Astrocyte (in vitro differentiated cells and primary cell): Measurements from ENCODE around the gene RPL34.

Source experiments
- CTCF ChIP-seq: IDR thresholded peaks from 2 replicates; pipeline ENCODE4 v1.5.1; 2011; ENCODE audit warnings: low read depth, mild to moderate bottlenecking, inconsistent platforms, low read length, moderate library complexity; ENCODE audit not compliant: insufficient read depth
- EZH2 ChIP-seq: IDR thresholded peaks from 2 replicates; pipeline ENCODE4 v1.6.1; 2012; ENCODE audit warnings: mild to moderate bottlenecking, low read length, inconsistent platforms; ENCODE audit not compliant: insufficient read depth

GRCh38 chr4:108622828-108623227 is 2.5 kb downstream of the RPL34 start:
- TF ChIP-seq CTCF (no peak), EZH2 (no peak)
